Sigmoid colon (tissue), 7 donors: ENCODE measurements around the gene BRD2. TPM values are rescaled to one million over a fixed set of nuclear protein-coding genes. Genes with fewer than 3 reads are reported as not detected.

ENCODE experiments used
- DNase-seq: peaks from one replicate; pipeline ENCODE4 v3.0.0-alpha.2; 2019
- H3K27ac ChIP-seq, 4 donors: fragments of 200-600 bp; sonication (generic); one replicate each; pipeline ENCODE4 v1.5.1; 2016 to 2019; ENCODE audit warnings: mild to moderate bottlenecking in 1 of 4
- H3K27me3 ChIP-seq, 3 donors: fragments of 200-600 bp; sonication (generic); one replicate each; pipeline ENCODE4 v1.5.1; 2019; ENCODE audit warnings: mild to moderate bottlenecking in 1 of 3
- H3K36me3 ChIP-seq, 4 donors: fragments of 200-600 bp; sonication (generic); one replicate each; pipeline ENCODE4 v1.5.1; 2016 to 2019
- H3K4me1 ChIP-seq, 4 donors: fragments of 200-600 bp; sonication (generic); one replicate each; pipeline ENCODE4 v1.5.1; 2017 to 2019
- H3K4me3 ChIP-seq, 4 donors: fragments of 200-600 bp; sonication (generic); one replicate each; pipeline ENCODE4 v1.5.1; 2017 to 2019; ENCODE audit warnings: mild to moderate bottlenecking in 2 of 4, moderate library complexity in 1 of 4
- H3K9me3 ChIP-seq, 4 donors: fragments of 200-600 bp in 3 of 4; sonication (generic) in 3 of 4; one replicate each; pipeline versions ENCODE4 v1.5.1 to v1.6.1; 2013 to 2019
- EP300 ChIP-seq, 4 donors: sonication (generic); formaldehyde crosslinking; IDR thresholded peaks; one replicate each; pipeline ENCODE4 v1.6.1; 2017; ENCODE audit warnings: antibody characterized with exemption in 4 of 4
- POLR2A ChIP-seq, 2 donors: fragments of 450-650 bp; IDR thresholded peaks; one replicate each; pipeline ENCODE4 v1.6.1; 2016; ENCODE audit warnings: antibody characterized with exemption in 2 of 2, mild to moderate bottlenecking in 2 of 2, moderate library complexity in 2 of 2
- POLR2AphosphoS5 ChIP-seq, 4 donors: sonication (generic); formaldehyde crosslinking; IDR thresholded peaks; one replicate each; pipeline ENCODE4 v1.6.1; 2017; ENCODE audit warnings: antibody characterized with exemption in 4 of 4
- WGBS, 2 donors: extraction: QIAGEN DNeasy Blood & Tissue Kit; methylation state at CpG; one replicate each; pipeline ENCODE4 v1.1.7; 2013; 5-methylcytosine and 5-hydroxymethylcytosine counted together
- intact Hi-C: fragments of 100-400 bp; cut with DNase I; formaldehyde crosslinking; loops from one replicate; pipeline ENCODE4 v1.15.1; 2023
- polyA plus RNA-seq, 3 donors: library from polyadenylated mRNA; stranded (reverse); fragments of 200-250 nt; gene quantifications; one replicate each; pipeline ENCODE4 v1.2.3, GENCODE V29; 2013
- total RNA-seq, 4 donors: library from RNA; depleted of rRNA; stranded (reverse); fragments of >200 nt; gene quantifications; one replicate each; pipeline ENCODE4 v1.1.0, GENCODE V29; 2016
- TF ChIP-seq, protein P1 (sequence below), 4 experiments: fragments of 450-650 bp in 3 of 4; fragments of 200-600 bp in 1 of 4; IDR thresholded peaks; one replicate each; pipeline ENCODE4 v1.5.1; 2016 to 2019; ENCODE audit warnings: antibody characterized with exemption in 4 of 4, mild to moderate bottlenecking in 3 of 4, moderate library complexity in 2 of 4
- donor health status: healthy with polysubstance abuse.
- donor health status: Bipolar disorder and iron deficiency.
- donor health status: healthy.

Gene BRD2
- total and polyA plus RNA-seq, 7 donors, result 60.6 to 135 (median 84.2) TPM

DNA sequence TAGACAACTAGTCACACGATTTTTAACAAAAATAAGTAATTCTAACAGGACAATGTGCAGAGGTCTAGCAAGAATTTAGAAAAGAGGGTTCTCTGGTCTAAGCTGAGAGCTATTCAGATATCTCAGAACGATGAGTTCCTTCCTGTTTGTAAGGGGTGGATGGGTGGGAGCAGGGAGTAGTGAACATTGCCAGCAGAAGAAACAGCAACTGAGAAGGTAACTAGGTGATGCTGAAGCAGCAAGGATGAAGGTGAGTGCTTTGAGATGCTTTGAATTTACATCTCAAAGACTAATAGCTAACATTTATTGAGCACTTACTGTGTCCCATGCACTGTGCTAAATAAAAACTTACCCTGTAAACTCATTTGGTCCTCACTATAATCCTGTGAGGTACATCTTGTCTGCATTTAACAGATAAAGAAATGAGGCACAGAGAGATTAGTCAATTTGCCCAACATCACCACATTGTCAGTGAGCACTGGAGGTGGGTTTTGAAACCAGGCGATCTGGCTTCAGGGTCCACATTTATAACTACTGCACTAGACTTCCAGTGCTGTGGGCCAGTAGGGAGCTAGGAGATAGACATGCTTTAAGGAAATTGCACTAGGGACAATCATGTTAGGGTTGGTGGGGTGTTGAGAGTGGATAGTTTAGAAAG lies 15.7 kb downstream of the BRD2 start:
- Histone ChIP-seq H3K27ac (peak overlapping the region in 2 of 4 donors; percentile 75), H3K36me3 (peaks cover 18 to 30% (median 27%) of the 10 kb centered on the region in 4 donors), H3K4me1 (peaks cover 0 to 44% (median 24%) of the 10 kb centered on the region in 4 donors), H3K9me3 (no peaks in the 10 kb centered on the region), H3K4me3 (no peak overlapping the region), H3K27me3 (no peaks in the 10 kb centered on the region)
- whole genome bisulfite sequencing, 2 donors, result 40 to 54% methylated on average over 3 of the region's 3 CpGs
- DNase-seq, result no peak
- intact Hi-C loops, result loop anchor here (1.0 to 2.0 kb wide), 2 partner anchors 51 to 99 kb away; no protein-coding TSS in a partner anchor
- TF ChIP-seq POLR2AphosphoS5 (IDR thresholded peaks at IDR 0.05) (no peak), POLR2A (IDR thresholded peaks at IDR 0.05) (no peak), EP300 (IDR thresholded peaks at IDR 0.05) (no peak)
- TF ChIP-seq, protein P1, sequence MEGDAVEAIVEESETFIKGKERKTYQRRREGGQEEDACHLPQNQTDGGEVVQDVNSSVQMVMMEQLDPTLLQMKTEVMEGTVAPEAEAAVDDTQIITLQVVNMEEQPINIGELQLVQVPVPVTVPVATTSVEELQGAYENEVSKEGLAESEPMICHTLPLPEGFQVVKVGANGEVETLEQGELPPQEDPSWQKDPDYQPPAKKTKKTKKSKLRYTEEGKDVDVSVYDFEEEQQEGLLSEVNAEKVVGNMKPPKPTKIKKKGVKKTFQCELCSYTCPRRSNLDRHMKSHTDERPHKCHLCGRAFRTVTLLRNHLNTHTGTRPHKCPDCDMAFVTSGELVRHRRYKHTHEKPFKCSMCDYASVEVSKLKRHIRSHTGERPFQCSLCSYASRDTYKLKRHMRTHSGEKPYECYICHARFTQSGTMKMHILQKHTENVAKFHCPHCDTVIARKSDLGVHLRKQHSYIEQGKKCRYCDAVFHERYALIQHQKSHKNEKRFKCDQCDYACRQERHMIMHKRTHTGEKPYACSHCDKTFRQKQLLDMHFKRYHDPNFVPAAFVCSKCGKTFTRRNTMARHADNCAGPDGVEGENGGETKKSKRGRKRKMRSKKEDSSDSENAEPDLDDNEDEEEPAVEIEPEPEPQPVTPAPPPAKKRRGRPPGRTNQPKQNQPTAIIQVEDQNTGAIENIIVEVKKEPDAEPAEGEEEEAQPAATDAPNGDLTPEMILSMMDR (IDR thresholded peaks at IDR 0.05), result no peak

DNA sequence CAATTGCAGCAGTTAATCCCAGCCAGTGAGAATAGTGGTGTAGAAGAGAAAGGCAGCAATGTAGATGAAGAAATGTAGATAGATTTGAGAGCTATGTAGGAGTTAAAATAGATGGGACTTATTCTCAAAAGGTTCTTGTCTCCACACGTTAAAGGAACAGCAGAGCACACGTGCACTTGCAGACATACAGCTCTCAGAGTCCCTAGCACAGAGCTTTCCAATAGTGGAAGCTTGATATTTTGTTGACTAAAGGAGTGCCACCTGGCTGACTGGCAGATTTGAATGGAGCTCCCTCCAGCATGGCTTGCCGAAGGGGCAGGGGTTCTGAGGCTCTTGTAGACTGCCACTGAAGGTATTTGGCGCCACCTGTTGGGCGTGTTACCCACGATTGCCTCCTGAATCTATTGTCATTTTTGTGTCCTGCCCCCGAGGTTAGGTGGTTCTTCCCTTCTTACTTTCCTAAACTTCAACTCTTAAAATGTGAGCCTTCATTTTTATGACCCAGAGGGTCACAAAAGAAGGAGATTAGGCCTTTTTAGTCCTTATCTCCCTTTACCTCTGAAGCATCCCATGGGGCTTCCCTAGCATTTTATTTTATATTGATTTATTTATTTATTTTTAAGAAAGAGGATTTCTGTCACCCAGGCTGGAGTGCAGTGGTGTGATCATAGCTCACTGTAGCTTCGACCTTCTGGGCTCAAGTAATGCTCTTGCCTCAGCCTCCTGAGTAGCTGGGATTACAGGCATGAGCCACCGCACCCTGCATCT lies 16.4 kb downstream of the BRD2 start:
- Histone ChIP-seq H3K9me3 (no peaks in the 10 kb centered on the region), H3K4me1 (peaks cover 0 to 41% (median 18%) of the 10 kb centered on the region in 4 donors), H3K4me3 (no peak overlapping the region), H3K27ac (peak overlapping the region in 2 of 4 donors; percentile 30 to 75), H3K36me3 (peaks cover 11 to 23% (median 20%) of the 10 kb centered on the region in 4 donors), H3K27me3 (no peaks in the 10 kb centered on the region)
- 9 to 13% methylated on average over 9 of the region's 9 CpGs for WGBS, 2 donors
- DNase-seq, result peak; percentile 93
- no peak for TF ChIP-seq EP300 (IDR thresholded peaks at IDR 0.05)
- TF ChIP-seq POLR2A (IDR thresholded peaks at IDR 0.05), result no peak
- TF ChIP-seq, protein P1 (IDR thresholded peaks at IDR 0.05), result peak; percentile 79 to 90 (median 86)
- peak in 3 of 4 donors; percentile 10 to 27 (median 25) for TF ChIP-seq POLR2AphosphoS5 (IDR thresholded peaks at IDR 0.05)
- intact Hi-C loops, result loop anchor here (1.0 to 2.0 kb wide), 2 partner anchors 52 to 100 kb away; no protein-coding TSS in a partner anchor

DNA sequence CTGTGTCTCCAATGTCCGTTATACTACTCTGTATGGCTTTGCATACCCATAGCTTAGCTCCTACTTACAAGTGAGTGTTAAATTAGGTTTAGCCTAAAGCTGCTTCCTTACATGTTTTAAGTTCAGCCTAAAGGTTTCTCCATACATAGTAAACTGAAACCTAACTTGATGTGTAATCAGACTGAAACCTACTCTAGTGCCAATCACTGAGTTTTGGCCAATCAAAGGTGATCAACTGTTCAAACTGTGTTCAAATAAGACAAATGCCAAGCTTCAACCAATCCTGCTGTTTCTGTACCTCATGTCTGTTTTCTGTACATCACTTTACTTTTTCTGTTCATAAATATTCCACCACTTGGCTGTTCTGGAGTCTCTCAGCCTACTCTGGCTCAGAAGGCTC lies 21.0 kb downstream of the BRD2 start:
- H3K4me3 ChIP-seq, result no peak overlapping the region
- 92 to 95% methylated on average over 1 of the region's 1 CpG for WGBS, 2 donors
- no peaks in the 10 kb centered on the region for H3K9me3 ChIP-seq
- DNase-seq, result no peak
- TF ChIP-seq POLR2A (IDR thresholded peaks at IDR 0.05) (no peak), POLR2AphosphoS5 (IDR thresholded peaks at IDR 0.05) (no peak), EP300 (IDR thresholded peaks at IDR 0.05) (no peak)
- no peaks in the 10 kb centered on the region for H3K27me3 ChIP-seq
- intact Hi-C loops, result no loop called here
- no peaks in the 10 kb centered on the region for H3K36me3 ChIP-seq
- no peak overlapping the region for H3K27ac ChIP-seq
- H3K4me1 ChIP-seq, result peaks cover 0 to 5% (median 0%) of the 10 kb centered on the region in 4 donors

DNA sequence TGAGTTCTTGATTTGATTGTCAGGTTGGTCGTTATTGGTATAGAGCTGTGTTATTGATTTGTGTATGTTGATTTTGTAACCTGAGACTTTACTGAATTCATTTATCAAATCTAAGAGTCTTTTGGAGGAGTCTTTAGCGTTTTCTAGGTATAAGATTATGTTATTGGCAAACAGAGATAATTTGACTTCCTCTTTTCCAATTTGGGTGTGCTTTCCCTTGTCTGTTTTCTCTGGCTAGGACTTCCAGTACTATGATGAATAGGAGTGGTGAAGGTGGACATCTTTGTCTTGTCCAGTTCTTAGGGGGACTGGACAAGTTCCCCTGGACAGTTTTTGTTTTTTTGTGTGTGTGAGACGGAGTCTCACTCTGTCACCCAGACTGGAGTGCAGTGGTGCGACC lies 23.6 kb downstream of the BRD2 start:
- Histone ChIP-seq H3K4me3 (no peak overlapping the region), H3K36me3 (no peaks in the 10 kb centered on the region), H3K4me1 (no peaks in the 10 kb centered on the region), H3K27ac (no peak overlapping the region), H3K9me3 (no peaks in the 10 kb centered on the region), H3K27me3 (no peaks in the 10 kb centered on the region)
- DNase-seq, result no peak
- TF ChIP-seq, protein P1 (IDR thresholded peaks at IDR 0.05), result no peak
- no peak for TF ChIP-seq POLR2A (IDR thresholded peaks at IDR 0.05)
- TF ChIP-seq POLR2AphosphoS5 (IDR thresholded peaks at IDR 0.05), result no peak
- no peak for TF ChIP-seq EP300 (IDR thresholded peaks at IDR 0.05)
- intact Hi-C loops, result no loop called here
- WGBS, 2 donors, result 66 to 77% methylated on average over 4 of the region's 4 CpGs

DNA sequence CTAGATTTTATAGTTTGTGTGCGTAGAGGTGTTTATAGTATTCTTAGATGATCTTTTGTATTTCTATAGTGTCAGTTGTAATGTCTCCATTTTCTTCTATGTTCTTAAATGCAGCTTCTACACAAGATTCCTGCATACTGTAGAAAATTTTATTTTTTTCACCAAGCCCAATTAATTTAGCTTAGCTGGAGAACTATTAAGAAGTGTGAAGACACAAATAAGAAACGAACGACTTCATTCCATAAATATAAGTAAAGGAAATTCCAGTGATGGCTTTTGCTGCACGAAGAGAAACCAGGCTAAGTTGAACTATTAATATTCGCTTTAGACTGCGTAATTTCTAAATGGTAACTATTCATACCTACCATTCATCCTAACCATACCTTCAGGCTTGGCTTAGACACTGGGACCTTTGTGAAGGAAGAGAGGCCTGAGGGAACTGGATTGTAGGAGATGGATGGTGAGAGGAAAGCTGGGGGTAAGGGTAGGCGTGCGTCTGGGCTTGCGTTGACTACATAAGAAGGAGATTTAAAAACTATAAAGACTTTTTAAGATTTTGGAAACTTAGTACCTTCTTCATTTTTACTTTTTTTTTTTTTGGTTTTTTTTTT lies 25.1 kb downstream of the BRD2 start:
- H3K27me3 ChIP-seq, result no peaks in the 10 kb centered on the region
- no peak overlapping the region for H3K4me3 ChIP-seq
- H3K27ac ChIP-seq, result no peak overlapping the region
- DNase-seq, result no peak
- no peak for TF ChIP-seq POLR2A (IDR thresholded peaks at IDR 0.05)
- TF ChIP-seq POLR2AphosphoS5 (IDR thresholded peaks at IDR 0.05), result no peak
- no peaks in the 10 kb centered on the region for H3K36me3 ChIP-seq
- H3K9me3 ChIP-seq, result no peaks in the 10 kb centered on the region
- H3K4me1 ChIP-seq, result no peaks in the 10 kb centered on the region
- 91 to 93% methylated on average over 9 of the region's 9 CpGs for WGBS, 2 donors
- intact Hi-C loops, result no loop called here
